K562 (cell line): ENCODE measurements around the gene KRTAP5-1.

Experiments used
- CCNT2 ChIP-seq: IDR thresholded peaks from 2 replicates; pipeline ENCODE4 v1.6.1; 2011; ENCODE audit warnings: borderline replicate concordance, low read depth, mild to moderate bottlenecking, moderate library complexity, mixed read lengths, low read length; ENCODE audit not compliant: insufficient read length; ENCODE audit errors: extremely low read depth
- CTCF ChIP-seq, 3 experiments: IDR thresholded peaks in 2 of 3; conservative IDR thresholded peaks in 1 of 3; 2 replicates each; pipeline ENCODE4 v1.5.1; 2011 to 2012; ENCODE audit warnings: low read length in 3 of 3, mild to moderate bottlenecking in 3 of 3, control low read depth in 2 of 3, improper control_type of control experiment in 1 of 3, inconsistent platforms in 1 of 3, low read depth in 1 of 3, mixed read lengths in 1 of 3, moderate library complexity in 1 of 3; ENCODE audit not compliant: insufficient read depth in 2 of 3
- GABPB2 ChIP-seq: fragments of 250-450 bp; sonication (Bioruptor Pico); conservative IDR thresholded peaks from 2 replicates; pipeline ENCODE4 v1.5.1; 2021; ENCODE audit warnings: mild to moderate bottlenecking
- GTF2F1 ChIP-seq: IDR thresholded peaks from 2 replicates; pipeline ENCODE4 v1.6.1; 2011; ENCODE audit warnings: low read depth, low read length, improper control_type of control experiment
- NBN ChIP-seq: fragments of 450-650 bp; IDR thresholded peaks from 2 replicates; pipeline ENCODE4 v1.6.1; 2016; ENCODE audit warnings: low read depth, mild to moderate bottlenecking
- POLR2A ChIP-seq: fragments of 450-650 bp; conservative IDR thresholded peaks from 2 replicates; pipeline ENCODE4 v1.6.1; 2016
- POLR2AphosphoS5 ChIP-seq: IDR thresholded peaks from 2 replicates; pipeline ENCODE4 v1.6.1; 2011; ENCODE audit warnings: mild to moderate bottlenecking, low read depth, low read length, moderate library complexity; ENCODE audit not compliant: control insufficient read depth, insufficient read depth
- SIX5 ChIP-seq, 2 experiments: IDR thresholded peaks; 2 replicates each; pipeline ENCODE4 v1.6.1; 2011; ENCODE audit warnings: low read length in 2 of 2, borderline replicate concordance in 1 of 2, low read depth in 1 of 2, mild to moderate bottlenecking in 1 of 2, moderate library complexity in 1 of 2; ENCODE audit not compliant: insufficient read depth in 1 of 2
- SRF ChIP-seq, 2 experiments: fragments of 250-450, 450-650 bp in 1 of 2; sonication (Bioruptor Pico) in 1 of 2; sonication (generic) in 1 of 2; formaldehyde crosslinking; IDR thresholded peaks; 2 replicates each; pipeline versions ENCODE4 v1.5.0 to v1.5.1; 2020 to 2022; ENCODE audit warnings: mild to moderate bottlenecking in 1 of 2, missing genetic modification reagents in 1 of 2
- TCF7L2 ChIP-seq: fragments of 150-350 bp; IDR thresholded peaks from 2 replicates; pipeline ENCODE4 v1.6.1; 2016; ENCODE audit warnings: low read depth, mild to moderate bottlenecking, low read length, moderate library complexity
- ZC3H4 ChIP-seq: sonication (generic); formaldehyde crosslinking; IDR thresholded peaks from 2 replicates; pipeline ENCODE4 v1.9.0; 2021; ENCODE audit warnings: missing genetic modification reagents, borderline replicate concordance
- ZFP36 ChIP-seq: fragments of 150-350 bp; IDR thresholded peaks from 2 replicates; pipeline ENCODE4 v1.6.1; 2018; ENCODE audit warnings: low read length, low read depth; ENCODE audit not compliant: partially characterized antibody
- ZHX1 ChIP-seq: fragments of 150-350 bp; conservative IDR thresholded peaks from 2 replicates; pipeline ENCODE4 v1.6.1; 2014; ENCODE audit warnings: low read length
- ZNF224 ChIP-seq: sonication (generic); formaldehyde crosslinking; IDR thresholded peaks from 2 replicates; pipeline ENCODE4 v1.8.0; 2022; ENCODE audit warnings: mild to moderate bottlenecking, missing genetic modification reagents

- TF ChIP-seq TCF7L2 (no peak), GTF2F1 (no peak), CTCF (IDR thresholded peaks at IDR 0.05 in 2 of 3, conservative IDR thresholded peaks at IDR 0.05 in 1 of 3; ENCODE audit: insufficient read depth in 2 of 3, low read depth in 1 of 3, low read length in 3 of 3) (no peak), SIX5 (IDR thresholded peaks at IDR 0.05; ENCODE audit: borderline replicate concordance in 1 of 2, insufficient read depth in 1 of 2, low read depth in 1 of 2, low read length in 2 of 2) (no peak), POLR2AphosphoS5 (no peak), POLR2A (no peak), CCNT2 (no peak), NBN (no peak), ZC3H4 (CRISPR knock-in tag) (no peak), ZNF224 (no peak), ZHX1 (no peak), ZFP36 (no peak), GABPB2 (CRISPR knock-in tag) (no peak), SRF (CRISPR knock-in tag; IDR thresholded peaks at IDR 0.05) (no peak)
These were observed 38.6 kb upstream of the KRTAP5-1 start for GRCh38 chr11:1623716-1624115.
